Measurements from ENCODE around the gene RENBP. TPM values are rescaled to one million over a fixed set of nuclear protein-coding genes. Genes with fewer than 3 reads are reported as not detected.

Gene RENBP
- total RNA-seq, 6 experiments from 2014 or later = 2.2 to 9.1 (median 5.2) TPM

DNA sequence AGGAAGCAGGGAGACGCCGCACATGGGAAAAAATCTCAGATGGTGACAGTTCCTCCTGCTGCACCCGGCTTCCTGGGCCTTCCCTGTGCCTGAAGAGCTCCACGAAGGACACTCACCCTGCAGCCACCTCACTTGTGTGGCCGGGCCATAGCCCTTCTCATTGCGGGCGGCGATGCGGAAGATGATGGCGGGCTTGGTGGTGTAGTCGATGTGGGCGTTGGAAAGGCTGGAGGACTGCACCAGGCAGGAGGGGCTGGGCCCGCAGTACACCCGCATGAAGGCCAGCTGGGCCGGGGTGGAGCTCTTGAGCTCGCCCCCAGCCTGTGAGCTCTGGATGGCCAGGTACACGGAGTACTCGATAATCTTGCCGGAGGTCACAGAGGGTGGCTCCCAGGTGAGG, 5.7 kb upstream of the RENBP start:
- TF ChIP-seq, protein P1, sequence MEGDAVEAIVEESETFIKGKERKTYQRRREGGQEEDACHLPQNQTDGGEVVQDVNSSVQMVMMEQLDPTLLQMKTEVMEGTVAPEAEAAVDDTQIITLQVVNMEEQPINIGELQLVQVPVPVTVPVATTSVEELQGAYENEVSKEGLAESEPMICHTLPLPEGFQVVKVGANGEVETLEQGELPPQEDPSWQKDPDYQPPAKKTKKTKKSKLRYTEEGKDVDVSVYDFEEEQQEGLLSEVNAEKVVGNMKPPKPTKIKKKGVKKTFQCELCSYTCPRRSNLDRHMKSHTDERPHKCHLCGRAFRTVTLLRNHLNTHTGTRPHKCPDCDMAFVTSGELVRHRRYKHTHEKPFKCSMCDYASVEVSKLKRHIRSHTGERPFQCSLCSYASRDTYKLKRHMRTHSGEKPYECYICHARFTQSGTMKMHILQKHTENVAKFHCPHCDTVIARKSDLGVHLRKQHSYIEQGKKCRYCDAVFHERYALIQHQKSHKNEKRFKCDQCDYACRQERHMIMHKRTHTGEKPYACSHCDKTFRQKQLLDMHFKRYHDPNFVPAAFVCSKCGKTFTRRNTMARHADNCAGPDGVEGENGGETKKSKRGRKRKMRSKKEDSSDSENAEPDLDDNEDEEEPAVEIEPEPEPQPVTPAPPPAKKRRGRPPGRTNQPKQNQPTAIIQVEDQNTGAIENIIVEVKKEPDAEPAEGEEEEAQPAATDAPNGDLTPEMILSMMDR (IDR thresholded peaks at IDR 0.05) = no peak
- no peak for TF ChIP-seq POLR2A (IDR thresholded peaks at IDR 0.05)
- WGBS (ENCODE audit: insufficient coverage, low coverage, low lambda C conversion rate, missing lambda C conversion rate) = 74% methylated on average over 6 of the region's 19 CpGs
- no peaks in the 10 kb centered on the region for H3K9me3 ChIP-seq
- peaks cover 0 to 55% (median 19%) of the 10 kb centered on the region in 4 donors for H3K36me3 ChIP-seq
- ATAC-seq (no peak), DNase-seq (no peak)
- intact Hi-C loops (cut with DNase I) = loop anchor here in 1 of 2 donors (5.0 to 10.0 kb wide), 2 partner anchors 188 to 985 kb away; partner anchors contain the start of gene PLXNB3
- H3K27me3 ChIP-seq = no peaks in the 10 kb centered on the region
- no peaks in the 10 kb centered on the region for H3K4me1 ChIP-seq
- H3K4me3 ChIP-seq = no peak overlapping the region
- H3K27ac ChIP-seq = no peak overlapping the region

DNA sequence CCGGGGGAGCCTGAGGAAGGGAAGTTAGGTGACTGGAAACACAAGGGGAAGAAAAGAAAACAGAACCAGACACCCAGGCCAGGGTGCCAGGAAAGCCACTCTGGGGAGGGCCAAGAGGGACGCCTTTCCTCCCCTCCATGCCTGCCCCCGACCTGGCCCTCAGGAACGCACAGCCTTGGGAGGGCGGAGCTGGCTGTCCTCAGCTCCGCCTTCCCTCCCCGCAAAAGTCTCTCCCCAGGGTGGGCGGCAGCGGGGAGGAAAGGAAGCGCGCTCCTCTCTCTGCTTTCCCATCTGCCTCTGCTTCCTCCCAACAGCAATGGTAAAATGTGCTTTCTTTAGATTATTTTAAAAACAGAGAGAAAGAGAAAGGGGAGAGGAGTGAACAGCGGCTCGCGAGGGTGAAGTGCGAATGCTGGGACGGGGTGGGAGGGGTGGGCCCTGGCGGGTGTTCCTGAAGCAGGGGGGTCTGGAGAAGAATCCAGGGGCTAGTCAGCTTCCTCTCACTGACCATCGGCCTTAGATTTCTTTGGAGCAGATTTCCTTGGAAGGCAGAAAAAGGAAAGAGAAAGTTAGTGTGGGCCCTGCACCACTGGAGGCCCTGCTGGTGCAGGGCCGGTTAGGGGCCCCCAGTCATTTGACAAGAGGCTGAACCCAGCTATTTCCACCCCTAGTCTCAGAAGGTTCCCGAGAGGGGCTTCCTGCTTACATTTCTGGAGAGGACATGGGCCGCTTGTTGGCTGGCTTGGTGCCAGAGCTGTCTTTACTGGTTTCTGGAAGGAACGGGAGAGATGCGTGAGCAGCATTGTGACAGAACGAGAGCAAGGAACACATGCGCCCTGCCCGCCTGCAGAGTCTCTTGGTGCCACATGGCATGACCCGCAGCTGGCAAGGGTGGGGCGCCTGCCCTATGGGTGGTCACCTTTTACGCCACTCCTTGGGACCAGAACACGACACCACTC, 4.7 kb upstream of the RENBP start:
- peaks cover 0 to 47% (median 19%) of the 10 kb centered on the region in 4 donors for H3K36me3 ChIP-seq
- no peak for TF ChIP-seq POLR2A (IDR thresholded peaks at IDR 0.05)
- TF ChIP-seq, protein P1 (IDR thresholded peaks at IDR 0.05) = no peak
- intact Hi-C loops (cut with DNase I) = loop anchor here in 1 of 2 donors (5.0 kb wide), 1 partner anchor 182 kb away; no protein-coding TSS in a partner anchor
- peak in 1 of 3 donors; percentile 36 for DNase-seq
- peak overlapping the region in 1 of 3 donors; percentile 22 for H3K27ac ChIP-seq
- WGBS (ENCODE audit: insufficient coverage, low coverage, low lambda C conversion rate, missing lambda C conversion rate) = 78% methylated on average over 10 of the region's 30 CpGs
- H3K9me3 ChIP-seq = no peaks in the 10 kb centered on the region
- H3K4me1 ChIP-seq = no peaks in the 10 kb centered on the region
- H3K4me3 ChIP-seq = no peak overlapping the region
- no peaks in the 10 kb centered on the region for H3K27me3 ChIP-seq
- peak in 2 of 4 donors; percentile 2 to 9 for ATAC-seq

DNA sequence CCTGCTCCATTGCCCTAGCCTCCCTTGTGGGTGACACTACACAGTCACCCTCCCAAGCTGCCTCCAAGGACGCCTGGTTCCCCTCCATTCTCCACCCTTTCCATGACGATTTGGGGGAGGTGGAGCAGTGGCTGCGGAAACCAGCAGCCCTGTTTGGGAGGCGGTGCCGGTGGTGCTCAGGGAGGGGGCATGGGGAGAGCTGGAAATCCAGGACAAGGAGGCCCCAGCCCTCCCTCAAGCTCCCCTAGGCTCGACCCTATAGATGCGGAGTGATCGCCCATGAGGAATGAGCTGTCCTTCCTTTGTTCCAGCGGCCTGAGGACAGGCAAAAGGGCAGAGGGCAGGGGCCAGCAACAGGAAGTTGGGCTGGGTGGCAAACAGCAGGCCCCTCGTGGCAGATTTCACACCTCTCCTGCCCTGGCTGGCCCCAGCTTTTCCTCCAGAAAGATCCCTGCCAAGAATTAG, 3.6 kb upstream of the RENBP start:
- Histone ChIP-seq H3K36me3 (peaks cover 0 to 38% (median 18%) of the 10 kb centered on the region in 4 donors), H3K4me1 (no peaks in the 10 kb centered on the region), H3K9me3 (no peaks in the 10 kb centered on the region), H3K27ac (peak overlapping the region in 1 of 3 donors; percentile 13), H3K4me3 (no peak overlapping the region), H3K27me3 (no peaks in the 10 kb centered on the region)
- intact Hi-C loops (cut with DNase I) = loop anchor here in 1 of 2 donors (5.0 kb wide), 1 partner anchor 181 kb away; no protein-coding TSS in a partner anchor
- WGBS (ENCODE audit: insufficient coverage, low coverage, low lambda C conversion rate, missing lambda C conversion rate) = 47% methylated on average over 5 of the region's 10 CpGs
- DNase-seq (peak in 1 of 3 donors; percentile 23), ATAC-seq (peak in 2 of 4 donors; percentile 3 to 4)
- no peak for TF ChIP-seq POLR2A (IDR thresholded peaks at IDR 0.05)
- TF ChIP-seq, protein P1 (IDR thresholded peaks at IDR 0.05) = no peak

DNA sequence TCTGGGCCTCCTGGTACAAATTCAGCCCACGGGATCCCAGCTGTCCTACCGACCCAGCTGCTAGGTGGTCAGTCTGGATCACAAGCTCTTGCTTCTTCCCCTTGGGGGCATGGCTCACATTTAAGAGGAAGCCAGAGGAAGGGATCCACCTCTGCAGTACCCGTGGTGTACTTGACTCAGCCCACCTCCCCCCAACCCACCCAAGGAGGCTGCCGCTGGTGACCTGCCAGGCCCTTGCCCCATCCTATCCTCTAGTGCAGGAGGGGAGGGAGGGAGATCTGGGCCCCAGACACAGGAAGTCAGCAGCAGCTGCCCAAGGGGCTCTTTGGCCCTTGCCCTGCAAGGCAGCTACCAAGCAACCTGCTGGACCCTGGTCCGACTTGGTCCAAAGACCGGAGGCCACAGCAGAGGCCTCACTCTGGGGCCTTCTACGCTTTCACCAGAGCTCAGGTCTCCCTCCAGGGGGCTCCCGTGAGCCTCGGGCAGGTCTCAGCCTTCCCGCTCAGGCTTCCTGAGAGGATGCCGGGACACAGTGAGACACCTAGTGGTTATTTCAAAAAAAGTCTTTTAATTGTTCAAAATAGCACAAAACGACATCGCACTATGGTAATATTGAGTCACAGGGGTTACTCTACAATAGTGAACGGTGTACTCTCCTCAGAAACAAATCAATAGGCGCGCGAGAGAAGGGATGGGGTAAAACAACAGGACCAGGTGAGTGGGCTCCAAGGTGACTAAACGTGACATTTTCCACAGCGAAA, 2.7 kb upstream of the RENBP start:
- 34% methylated on average over 10 of the region's 19 CpGs for WGBS (ENCODE audit: insufficient coverage, low coverage, low lambda C conversion rate, missing lambda C conversion rate)
- Histone ChIP-seq H3K9me3 (no peaks in the 10 kb centered on the region), H3K4me1 (no peaks in the 10 kb centered on the region), H3K36me3 (peaks cover 0 to 30% (median 14%) of the 10 kb centered on the region in 4 donors), H3K4me3 (no peak overlapping the region), H3K27ac (peak overlapping the region in 1 of 3 donors; percentile 13), H3K27me3 (no peaks in the 10 kb centered on the region)
- intact Hi-C loops (cut with DNase I) = loop anchor here in 1 of 2 donors (5.0 kb wide), 1 partner anchor 180 kb away; no protein-coding TSS in a partner anchor
- ATAC-seq = peak; percentile 84 to 92 (median 88)
- peak; percentile 75 to 85 (median 84) for DNase-seq
- TF ChIP-seq POLR2A (IDR thresholded peaks at IDR 0.05) = no peak
- TF ChIP-seq, protein P1 (IDR thresholded peaks at IDR 0.05) = peak; percentile 76 to 97 (median 94)
